ENCODE results near the gene LIPC.

LIPC gene

DNA sequence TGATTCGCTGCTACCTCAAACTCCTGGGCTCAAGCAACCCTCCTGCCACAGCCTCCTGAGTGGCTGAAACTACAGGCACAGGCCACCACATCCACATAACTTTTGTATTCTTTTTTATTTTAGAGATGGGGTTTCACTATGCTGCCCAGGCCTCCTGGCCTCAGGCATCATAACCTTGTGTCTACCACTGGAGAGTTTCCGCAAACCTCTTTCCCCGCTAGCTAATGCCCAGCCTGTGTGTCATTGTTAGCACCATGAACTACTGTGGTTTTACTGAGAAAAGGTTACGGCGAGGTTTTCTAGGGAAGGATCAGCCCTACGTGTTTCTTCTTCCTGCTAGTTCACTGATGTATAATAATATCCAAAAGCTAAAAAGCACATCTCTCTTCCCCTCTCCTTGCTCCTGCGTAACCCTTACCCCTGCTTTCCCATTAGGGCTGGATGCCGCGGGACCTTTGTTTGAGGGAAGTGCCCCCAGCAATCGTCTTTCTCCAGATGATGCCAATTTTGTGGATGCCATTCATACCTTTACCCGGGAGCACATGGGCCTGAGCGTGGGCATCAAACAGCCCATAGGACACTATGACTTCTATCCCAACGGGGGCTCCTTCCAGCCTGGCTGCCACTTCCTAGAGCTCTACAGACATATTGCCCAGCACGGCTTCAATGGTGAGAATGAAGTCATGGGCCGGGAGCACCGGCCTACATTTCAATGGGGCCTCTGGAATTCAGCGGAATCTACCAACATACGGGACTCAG is 113.7 kb downstream of the LIPC start:
- DNase-seq: no peak

- no peak for DNase-seq
Measured at GRCh38 chr15:58546066-58546591, 114.3 kb downstream of the LIPC start.

DNA sequence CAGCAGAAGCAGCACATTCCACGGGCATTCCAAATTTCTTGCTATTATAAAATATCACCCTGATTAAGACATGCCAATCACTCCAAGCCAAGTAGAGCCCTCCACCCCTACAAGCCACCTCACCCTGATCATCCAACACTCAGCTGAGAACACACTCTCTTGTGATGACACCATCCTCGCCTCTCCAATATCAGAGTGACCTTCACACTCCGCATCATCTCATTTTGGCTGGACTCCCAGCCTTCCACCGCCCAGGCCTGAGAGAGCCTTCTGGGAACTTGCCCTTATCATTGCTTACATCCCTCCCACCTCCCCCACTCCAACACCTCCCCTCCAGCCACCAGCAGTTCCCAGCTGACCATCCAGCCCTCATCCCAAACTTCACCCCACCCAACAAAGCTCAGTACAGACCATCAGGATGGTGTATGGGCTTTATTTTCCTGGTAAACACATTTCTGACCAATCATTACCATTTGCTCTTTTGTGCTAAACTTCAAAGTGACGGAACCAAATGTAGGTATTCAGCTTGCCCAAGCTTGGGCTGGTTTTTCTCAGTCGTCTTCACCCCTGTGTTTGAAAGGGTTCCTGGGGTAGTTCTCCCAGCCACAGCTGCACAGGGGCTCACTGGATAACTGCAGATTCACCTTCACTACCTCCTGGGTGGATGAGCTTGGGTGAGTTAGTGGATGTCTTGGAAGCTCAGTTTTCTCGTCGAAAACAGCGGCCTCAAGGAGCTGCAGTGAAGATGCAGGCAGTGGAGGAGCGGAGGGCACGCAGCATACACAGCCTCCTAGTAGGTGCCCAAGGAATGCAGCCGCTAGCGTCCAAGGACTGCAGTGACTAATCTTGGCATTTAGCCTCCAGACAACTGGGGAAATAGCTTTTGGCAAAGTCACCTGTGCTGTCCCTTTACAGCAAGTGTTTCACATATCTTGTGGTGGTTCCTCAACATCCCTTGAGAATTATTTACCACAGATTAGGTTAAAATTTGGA is 115.1 kb downstream of the LIPC start:
- no peak for DNase-seq

DNA sequence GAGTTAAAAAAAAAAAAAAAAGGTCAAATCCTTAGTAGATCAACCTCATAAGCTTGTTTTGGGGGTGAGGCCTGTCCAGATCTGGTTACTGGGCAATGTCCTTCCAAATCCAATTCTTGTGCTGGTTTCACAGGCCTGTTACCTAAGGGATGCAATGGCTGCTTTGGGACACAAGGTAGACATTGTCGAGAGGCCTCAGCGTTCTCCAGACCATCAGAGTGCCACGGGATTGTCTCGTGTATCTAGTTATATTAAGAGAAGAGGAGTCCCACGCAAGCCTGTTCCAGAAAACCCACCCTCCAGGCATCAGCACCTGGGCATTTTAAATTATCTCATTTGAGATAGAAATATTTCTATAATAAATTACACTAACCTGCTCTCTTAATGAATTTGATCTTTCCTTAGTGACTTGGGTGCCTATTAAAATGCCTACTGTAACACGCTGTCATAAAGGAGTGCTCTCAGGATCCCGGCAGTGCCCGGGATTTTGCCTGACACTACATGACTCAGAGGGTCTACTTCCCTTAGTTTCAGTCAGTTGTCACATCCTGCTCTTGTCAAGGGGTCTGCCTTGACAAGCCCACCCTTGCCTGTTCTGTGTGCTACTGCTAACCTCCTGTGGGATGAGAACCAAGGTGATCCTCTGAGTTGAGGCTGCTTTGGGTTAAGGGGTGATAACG is 116.0 kb downstream of the LIPC start:
- no peak for DNase-seq

GRCh38 chr15:58548308-58549012 is 116.7 kb downstream of the LIPC start:
- no peak for DNase-seq

DNA sequence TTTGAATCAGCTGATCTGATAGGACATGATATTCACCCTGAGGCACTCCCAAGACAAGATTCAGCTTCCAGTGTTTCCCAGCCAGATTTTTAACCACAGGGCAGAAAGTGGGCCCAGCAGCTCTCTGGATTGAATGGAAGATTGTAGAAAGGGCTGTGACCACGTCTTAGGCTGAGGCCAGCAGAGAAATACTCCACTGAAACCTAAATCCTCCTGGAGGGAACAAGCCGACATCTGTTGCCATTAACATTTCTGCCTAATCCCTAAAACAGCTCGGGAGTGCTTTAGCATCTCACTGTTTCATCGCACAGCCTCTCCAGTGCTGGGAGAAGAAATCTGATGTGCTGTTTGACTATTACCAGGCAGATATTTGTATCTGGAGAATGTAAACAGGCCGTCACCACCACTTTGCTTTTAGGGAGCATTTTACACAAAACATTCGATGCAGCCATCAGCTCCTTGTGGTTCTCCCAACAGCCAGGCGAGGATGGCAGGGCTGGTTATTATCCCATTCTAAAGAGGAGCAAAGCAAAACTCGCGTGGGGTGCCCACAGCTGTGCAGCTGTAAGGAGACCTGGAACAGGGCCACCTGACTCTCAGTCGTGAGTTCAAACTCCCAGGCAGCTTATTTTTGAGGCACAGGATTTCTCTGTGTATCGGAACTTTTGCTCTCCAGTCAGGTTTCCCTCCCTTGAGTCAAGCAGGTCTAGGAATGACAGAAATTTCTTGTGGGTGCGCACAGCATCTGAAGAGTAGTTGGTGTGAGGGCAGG is 117.4 kb downstream of the LIPC start:
- DNase-seq: no peak

DNA sequence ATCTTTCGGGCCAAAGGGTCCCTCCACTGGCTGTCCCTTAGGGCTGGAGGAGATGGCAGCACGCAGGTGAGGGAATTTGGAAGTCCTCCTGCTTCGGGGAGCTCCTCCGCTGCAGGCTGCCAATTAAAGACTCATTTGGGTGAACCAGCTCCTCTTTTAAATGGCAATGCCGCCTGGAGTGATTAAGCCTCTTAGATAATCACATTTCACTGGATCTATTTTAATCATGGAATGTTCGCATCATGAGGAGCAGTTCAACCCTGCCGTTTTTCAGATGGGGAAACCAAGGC is 117.9 kb downstream of the LIPC start:
- DNase-seq: no peak

- DNase-seq: no peak
Measured at GRCh38 chr15:58551084-58551763, 119.4 kb downstream of the LIPC start.

DNA sequence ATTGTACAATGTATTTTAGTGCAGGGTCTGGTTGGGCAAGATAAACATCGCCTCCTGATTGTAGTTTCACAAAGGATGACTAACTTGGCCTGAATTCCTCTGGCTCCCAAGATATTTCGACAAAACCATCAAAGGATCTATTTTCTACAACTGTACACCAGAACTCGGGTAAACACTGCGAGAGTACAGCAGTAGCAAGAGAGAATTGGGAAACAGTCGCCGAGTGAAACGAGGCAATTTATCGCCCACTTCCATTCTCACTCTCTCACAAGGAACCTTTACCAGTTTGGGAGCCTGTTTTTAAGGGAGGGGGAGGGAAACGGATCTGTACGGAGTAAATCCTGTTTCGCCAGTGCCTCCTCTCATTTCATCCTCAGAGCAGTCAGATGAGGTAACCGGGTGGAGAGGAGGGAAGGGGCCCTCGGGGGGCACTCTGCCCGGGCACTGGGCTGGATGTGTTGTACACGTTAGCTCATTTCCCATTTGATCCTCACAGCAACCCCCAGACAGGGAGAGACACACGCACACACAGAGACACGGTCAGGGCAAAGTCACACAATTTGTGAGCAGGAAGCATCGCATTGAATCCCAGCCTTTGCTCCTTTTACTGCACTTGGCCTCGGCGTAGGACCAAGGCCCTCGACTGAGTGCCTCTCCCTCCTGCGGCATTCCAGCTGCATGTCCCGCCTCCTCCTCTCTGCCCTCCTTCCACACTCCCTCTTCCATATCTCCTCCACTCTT is 120.1 kb downstream of the LIPC start:
- DNase-seq: no peak

DNA sequence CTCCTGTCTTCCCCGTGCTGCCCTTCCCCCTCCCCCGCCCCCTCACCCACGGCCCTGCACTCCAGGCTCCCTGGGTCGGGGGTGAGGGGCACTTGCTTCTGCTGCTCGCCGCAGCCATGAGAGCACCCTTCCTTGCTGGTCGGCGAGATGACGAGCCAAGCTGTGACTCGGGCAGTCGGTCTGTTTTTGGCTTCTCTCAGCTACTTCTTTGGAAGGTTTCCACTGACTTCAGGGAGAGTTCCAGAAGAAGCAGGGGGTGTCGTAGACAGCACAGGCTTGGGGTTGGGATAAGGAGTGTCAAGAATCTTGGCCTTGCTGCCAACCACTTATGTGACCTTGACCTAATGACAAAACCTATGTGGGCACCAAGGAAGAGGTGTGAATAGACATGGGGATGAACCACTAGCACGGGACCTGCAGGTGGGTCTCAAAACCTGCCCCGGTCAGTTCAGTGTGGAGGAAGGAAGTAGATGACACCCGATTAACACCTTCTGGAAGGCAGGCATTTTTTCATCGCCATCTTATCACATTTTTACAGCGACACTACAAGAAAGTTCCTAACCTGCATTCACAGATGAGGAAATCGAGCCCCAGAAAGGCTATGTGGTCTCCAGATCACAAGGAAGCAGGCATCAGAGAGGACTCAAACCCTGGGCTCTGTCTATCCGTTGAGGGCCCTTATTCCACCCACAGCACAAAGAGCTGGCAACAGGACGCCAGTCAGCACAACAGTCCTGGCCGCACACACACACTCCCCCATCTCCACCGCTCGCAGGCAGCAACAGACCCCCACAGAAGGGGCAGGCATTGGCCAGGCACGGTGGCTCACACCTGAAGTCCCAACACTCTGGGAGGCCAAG is 120.9 kb downstream of the LIPC start:
- DNase-seq: no peak

GRCh38 chr15:58553365-58553918 is 121.7 kb downstream of the LIPC start:
- DNase-seq: no peak

- no peak for DNase-seq
Measured at GRCh38 chr15:58554758-58555157, 123.0 kb downstream of the LIPC start.

DNA sequence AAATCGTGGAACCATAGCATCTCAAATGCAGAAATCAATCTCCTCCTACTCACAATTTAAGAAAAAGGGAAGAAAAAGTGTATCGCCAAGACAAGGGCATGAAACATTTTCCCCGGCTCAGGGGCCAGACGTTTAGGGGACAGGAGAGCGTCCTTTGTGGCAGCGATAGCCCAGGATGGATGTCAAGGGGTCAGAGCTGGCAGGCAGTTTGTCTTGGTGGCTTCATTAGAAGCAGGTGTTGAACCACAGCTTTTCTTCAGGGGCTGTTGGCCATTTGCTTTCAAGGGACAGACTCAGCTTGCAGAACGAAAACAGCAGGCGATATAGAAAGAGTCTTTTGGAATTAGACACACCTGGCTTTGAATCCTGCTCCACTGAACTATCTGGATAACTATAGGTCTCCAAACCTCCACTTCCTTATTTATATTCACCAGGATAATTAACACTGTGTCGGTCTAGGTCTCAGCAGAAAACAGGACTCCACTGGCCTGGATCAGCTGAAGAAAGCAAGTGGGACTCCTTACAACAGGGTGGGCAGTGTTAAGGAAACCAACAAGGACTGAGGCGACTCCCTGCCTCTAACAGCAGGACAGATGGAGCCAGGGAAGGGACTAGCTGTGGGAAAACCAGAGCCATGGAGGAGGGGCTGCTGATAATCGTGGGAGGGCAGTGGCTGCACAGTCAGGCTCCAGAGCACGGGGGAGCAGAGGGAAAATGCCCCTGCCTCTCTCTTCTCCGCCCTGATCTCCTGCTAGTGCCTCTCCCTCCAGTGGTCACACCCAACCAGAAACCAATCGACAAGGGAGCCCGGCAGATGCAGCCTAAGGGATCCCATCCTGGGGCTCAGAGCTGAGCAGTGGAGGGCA is 123.6 kb downstream of the LIPC start:
- no peak for DNase-seq

DNA sequence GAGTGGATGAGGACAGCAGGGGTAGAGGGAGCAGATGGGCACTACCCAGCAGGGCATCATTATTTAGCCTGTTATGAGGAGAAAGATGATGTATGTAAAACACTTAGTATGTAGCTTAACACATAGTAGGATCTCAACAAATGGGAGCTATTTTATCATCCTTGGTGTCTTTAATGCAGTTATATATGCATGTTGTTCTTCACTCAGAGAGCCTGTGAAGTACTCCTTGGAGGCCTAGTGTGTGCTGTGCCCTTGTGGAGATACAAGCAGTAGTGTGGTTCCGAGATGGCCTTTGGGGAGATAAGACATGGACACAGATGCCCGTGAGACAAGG is 124.2 kb downstream of the LIPC start:
- no peak for DNase-seq

DNA sequence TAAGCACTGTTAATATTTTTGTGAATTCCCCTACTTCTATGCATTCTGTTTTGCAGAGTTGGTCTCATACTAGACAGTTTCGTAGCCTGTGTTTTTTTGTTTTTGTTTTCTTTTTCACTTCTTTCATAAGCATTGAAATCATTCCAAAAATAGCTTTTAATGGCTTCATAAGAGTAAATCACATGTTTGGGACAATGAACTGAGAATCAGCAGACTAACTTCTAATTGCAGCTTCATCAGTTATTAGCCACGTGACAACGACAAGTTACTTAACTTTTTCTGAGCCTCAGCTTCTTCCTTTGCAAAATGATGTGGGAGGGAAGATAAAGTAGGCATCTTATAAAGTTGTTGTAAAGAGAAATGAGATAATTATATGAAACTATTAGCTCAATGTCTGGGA is 124.8 kb downstream of the LIPC start:
- DNase-seq: no peak

- DNase-seq: no peak
Measured at GRCh38 chr15:58558777-58559176, 127.0 kb downstream of the LIPC start.

GRCh38 chr15:58559904-58560588 is 128.3 kb downstream of the LIPC start:
- no peak for DNase-seq

DNA sequence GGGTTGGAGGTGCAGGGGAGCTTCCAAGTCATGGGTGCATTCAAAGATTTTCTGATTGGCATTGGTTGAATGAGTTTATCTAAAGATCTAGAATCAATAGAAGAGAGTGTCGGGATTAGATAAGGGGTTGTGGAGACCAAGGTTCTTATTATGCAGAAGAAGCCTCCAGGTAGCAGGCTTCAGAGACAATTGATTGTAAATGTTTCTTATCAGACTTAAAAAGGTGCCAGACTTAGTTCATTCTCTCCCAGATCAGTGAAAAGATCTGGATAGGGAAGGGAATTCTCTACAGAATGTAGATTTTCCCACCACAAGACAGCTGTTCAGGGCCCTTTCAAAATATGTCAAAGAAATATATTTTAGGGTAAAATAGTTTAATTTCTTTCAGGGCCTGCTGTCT is 129.5 kb downstream of the LIPC start:
- no peak for DNase-seq

Measured in NCI-H1092 treated with DMSO at 0.1 percent for 48 hours (cell line).